Measurements from ENCODE around the gene WDR11. TPM values are rescaled to one million over a fixed set of nuclear protein-coding genes. Genes with fewer than 3 reads are reported as not detected.
A peak's percentile ranks its signal among the peaks of the same experiment; 100 is the strongest.

Gene WDR11
- 61.2 TPM for total RNA-seq (ENCODE audit: unreplicated experiment)
- long read RNA-seq, full-length matches to known transcripts = 2 of 4 reads
- long read RNA-seq, partial matches to known transcripts = 1 of 4 reads
- long read RNA-seq, other reads (novel, unspliced or antisense) = 1 of 4 reads

- TF ChIP-seq CTCF (IDR thresholded peaks at IDR 0.05; ENCODE audit: unreplicated experiment) = no peak
- Mint-ChIP-seq H3K9me3 (ENCODE audit: unreplicated experiment) (no peaks in the 10 kb centered on the region), H3K27me3 (ENCODE audit: unreplicated experiment) (peaks cover 6% of the 10 kb centered on the region), H3K36me3 (ENCODE audit: low read depth, unreplicated experiment) (peaks cover 14% of the 10 kb centered on the region), H3K4me1 (ENCODE audit: unreplicated experiment) (peaks cover 19% of the 10 kb centered on the region), H3K27ac (ENCODE audit: unreplicated experiment) (peak within 1 kb of the TSS; percentile 89), H3K4me3 (ENCODE audit: unreplicated experiment) (peak within 1 kb of the TSS; percentile 97)
- DNase-seq (ENCODE audit: low spot score) = peak; percentile 81
Measured at GRCh38 chr10:120850911-120851865, at the start of gene WDR11. Gene WDR11, plus strand, starts transcription at chr10:120851362. Its CDS starts 59 bp downstream, at chr10:120851421.

GRCh38 chr10:120802935-120803334 lies 48.2 kb upstream of the WDR11 start:
- Mint-ChIP-seq H3K27ac (ENCODE audit: unreplicated experiment) (no peak overlapping the region), H3K27me3 (ENCODE audit: unreplicated experiment) (no peaks in the 10 kb centered on the region), H3K36me3 (ENCODE audit: low read depth, unreplicated experiment) (no peaks in the 10 kb centered on the region), H3K9me3 (ENCODE audit: unreplicated experiment) (no peaks in the 10 kb centered on the region), H3K4me1 (ENCODE audit: unreplicated experiment) (no peaks in the 10 kb centered on the region), H3K4me3 (ENCODE audit: unreplicated experiment) (no peak overlapping the region)
- TF ChIP-seq CTCF (IDR thresholded peaks at IDR 0.05; ENCODE audit: unreplicated experiment) = no peak
- DNase-seq (ENCODE audit: low spot score) = no peak

- Mint-ChIP-seq H3K27me3 (ENCODE audit: unreplicated experiment) (no peaks in the 10 kb centered on the region), H3K36me3 (ENCODE audit: low read depth, unreplicated experiment) (no peaks in the 10 kb centered on the region), H3K4me1 (ENCODE audit: unreplicated experiment) (no peaks in the 10 kb centered on the region), H3K9me3 (ENCODE audit: unreplicated experiment) (no peaks in the 10 kb centered on the region), H3K4me3 (ENCODE audit: unreplicated experiment) (no peak overlapping the region), H3K27ac (ENCODE audit: unreplicated experiment) (no peak overlapping the region)
- no peak for TF ChIP-seq CTCF (IDR thresholded peaks at IDR 0.05; ENCODE audit: unreplicated experiment)
- no peak for DNase-seq (ENCODE audit: low spot score)
Measured at GRCh38 chr10:120803972-120804371, 47.2 kb upstream of the WDR11 start.

- no peak for TF ChIP-seq CTCF (IDR thresholded peaks at IDR 0.05; ENCODE audit: unreplicated experiment)
- Mint-ChIP-seq H3K4me1 (ENCODE audit: unreplicated experiment) (peaks cover under 1% of the 10 kb centered on the region), H3K27ac (ENCODE audit: unreplicated experiment) (no peak overlapping the region), H3K36me3 (ENCODE audit: low read depth, unreplicated experiment) (no peaks in the 10 kb centered on the region), H3K27me3 (ENCODE audit: unreplicated experiment) (no peaks in the 10 kb centered on the region), H3K4me3 (ENCODE audit: unreplicated experiment) (no peak overlapping the region), H3K9me3 (ENCODE audit: unreplicated experiment) (no peaks in the 10 kb centered on the region)
- DNase-seq (ENCODE audit: low spot score) = no peak
Measured at GRCh38 chr10:120805014-120805812, 45.9 kb upstream of the WDR11 start.
